Karpas-422 (cell line): ENCODE data around the gene PARVB. TPM values are rescaled to one million over a fixed set of nuclear protein-coding genes. Genes with fewer than 3 reads are reported as not detected.
A peak's percentile ranks its signal among the peaks of the same experiment; 100 is the strongest.

Experiments
- DNase-seq: peaks from one replicate; pipeline ENCODE4 v3.0.0-alpha.2; 2015
- H2AFZ ChIP-seq: fragments of 200-600 bp; sonication (generic); 2 replicates; pipeline ENCODE4 v1.6.1; 2014; ENCODE audit warnings: antibody characterized with exemption, low read length, mixed read lengths
- H3K27ac ChIP-seq: fragments of 200-600 bp; sonication (generic); 2 replicates; pipeline ENCODE4 v1.5.1; 2014; ENCODE audit warnings: mild to moderate bottlenecking, low read length, moderate library complexity
- H3K27me3 ChIP-seq: fragments of 200-600 bp; sonication (generic); 2 replicates; pipeline ENCODE4 v1.6.1; 2014; ENCODE audit warnings: low read length, mixed read lengths
- H3K36me3 ChIP-seq: fragments of 200-600 bp; sonication (generic); 2 replicates; pipeline ENCODE4 v1.6.1; 2014; ENCODE audit warnings: low read length, mixed read lengths; ENCODE audit not compliant: insufficient read depth
- H3K4me1 ChIP-seq: fragments of 200-600 bp; sonication (generic); 2 replicates; pipeline ENCODE4 v1.6.1; 2014; ENCODE audit warnings: mild to moderate bottlenecking, low read length, mixed read lengths
- H3K4me2 ChIP-seq: fragments of 200-600 bp; sonication (generic); 2 replicates; pipeline ENCODE4 v1.6.1; 2014; ENCODE audit warnings: low read length, low read depth, mild to moderate bottlenecking; ENCODE audit not compliant: poor library complexity, severe bottlenecking
- H3K4me3 ChIP-seq: fragments of 200-600 bp; sonication (generic); 2 replicates; pipeline ENCODE4 v1.5.1; 2014; ENCODE audit warnings: mild to moderate bottlenecking, antibody characterized with exemption, low read length, mixed read lengths
- H3K79me2 ChIP-seq: fragments of 200-600 bp; sonication (generic); 2 replicates; pipeline ENCODE4 v1.6.1; 2014; ENCODE audit warnings: mild to moderate bottlenecking, low read length, mixed read lengths
- H3K9ac ChIP-seq: fragments of 200-600 bp; sonication (generic); 2 replicates; pipeline ENCODE4 v1.6.0; 2014; ENCODE audit warnings: low read length
- H3K9me2 ChIP-seq: fragments of 200-600 bp; sonication (generic), shearing (Covaris generic); replicated peaks from 2 replicates; pipeline ENCODE4 v1.6.0; 2014; ENCODE audit warnings: mild to moderate bottlenecking, low read length, moderate library complexity; ENCODE audit not compliant: insufficient read depth
- H3K9me3 ChIP-seq: fragments of 300-700, 200-600 bp; sonication (generic); 2 replicates; pipeline ENCODE4 v1.6.1; 2014; ENCODE audit warnings: low read length, mixed read lengths
- H4K20me1 ChIP-seq: fragments of 200-600 bp; sonication (generic); 2 replicates; pipeline ENCODE4 v1.6.1; 2014; ENCODE audit warnings: mild to moderate bottlenecking, antibody characterized with exemption, low read length, low read depth; ENCODE audit not compliant: insufficient read depth
- total RNA-seq: library from RNA; depleted of rRNA; stranded (reverse); fragments of >200 nt; shearing (Covaris generic); gene quantifications from 2 replicates; pipeline ENCODE4 v1.2.3, GENCODE V29; 2014; ENCODE audit warnings: low replicate concordance; rRNA removed

PARVB gene, protein sequence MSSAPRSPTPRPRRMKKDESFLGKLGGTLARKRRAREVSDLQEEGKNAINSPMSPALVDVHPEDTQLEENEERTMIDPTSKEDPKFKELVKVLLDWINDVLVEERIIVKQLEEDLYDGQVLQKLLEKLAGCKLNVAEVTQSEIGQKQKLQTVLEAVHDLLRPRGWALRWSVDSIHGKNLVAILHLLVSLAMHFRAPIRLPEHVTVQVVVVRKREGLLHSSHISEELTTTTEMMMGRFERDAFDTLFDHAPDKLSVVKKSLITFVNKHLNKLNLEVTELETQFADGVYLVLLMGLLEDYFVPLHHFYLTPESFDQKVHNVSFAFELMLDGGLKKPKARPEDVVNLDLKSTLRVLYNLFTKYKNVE
- total RNA-seq = 24.9 and 32.6 TPM in 2 replicates

- Histone ChIP-seq H3K9ac (peak within 1 kb of the TSS; percentile 94), H3K4me3 (peak within 1 kb of the TSS; percentile 81), H3K4me1 (peaks cover 40% of the 10 kb centered on the region), H3K4me2 (peak within 1 kb of the TSS; percentile 97), H3K27ac (no peak within 1 kb of the TSS), H3K36me3 (no peaks in the 10 kb centered on the region), H3K27me3 (no peaks in the 10 kb centered on the region), H3K79me2 (no peaks in the 10 kb centered on the region), H4K20me1 (no peaks in the 10 kb centered on the region), H3K9me2 (no peaks in the 10 kb centered on the region), H2AFZ (peak within 1 kb of the TSS; percentile 96; the same call in 1 of the 2 replicates), H3K9me3 (no peaks in the 10 kb centered on the region)
- peak; percentile 60 for DNase-seq
These were observed at the start of gene PARVB for GRCh38 chr22:44024288-44024921. Gene PARVB, plus strand, starts transcription at chr22:44024302. Its CDS starts 38 bp downstream, at chr22:44024340.

DNA sequence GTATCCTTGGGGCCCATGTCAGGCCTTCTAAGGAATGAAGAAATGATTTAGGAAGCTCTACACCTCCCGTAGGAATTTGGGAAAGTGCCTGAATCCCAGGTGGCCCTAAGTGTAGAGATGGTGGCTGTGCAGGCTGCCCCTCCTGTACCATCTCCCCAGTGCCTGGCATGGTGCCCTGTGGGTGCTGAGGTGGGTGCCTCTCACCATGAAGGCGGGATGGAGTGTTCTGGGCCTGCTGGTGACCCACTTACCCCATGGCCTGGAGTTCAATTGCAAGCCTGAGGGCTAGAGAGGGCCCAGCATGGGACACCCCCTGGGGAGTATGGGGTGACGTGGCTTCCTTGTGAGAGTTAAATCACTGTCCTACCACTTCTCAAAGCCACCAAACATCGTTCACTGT lies 49.1 kb upstream of the PARVB start:
- no peak for DNase-seq
- no peaks in the 10 kb centered on the region for H3K9me3 ChIP-seq
- H3K27ac ChIP-seq = no peak overlapping the region
- H3K4me1 ChIP-seq = no peaks in the 10 kb centered on the region
- no peak overlapping the region for H2AFZ ChIP-seq
- H3K4me2 ChIP-seq = no peak overlapping the region
- H3K9ac ChIP-seq = no peak overlapping the region
- peaks cover 26% of the 10 kb centered on the region; the same call in 1 of the 2 replicates for H3K36me3 ChIP-seq
- no peaks in the 10 kb centered on the region for H3K79me2 ChIP-seq
- H3K9me2 ChIP-seq = no peaks in the 10 kb centered on the region
- H4K20me1 ChIP-seq = no peaks in the 10 kb centered on the region
- no peaks in the 10 kb centered on the region for H3K27me3 ChIP-seq
- no peak overlapping the region for H3K4me3 ChIP-seq

GRCh38 chr22:43976861-43977795 lies 47.0 kb upstream of the PARVB start:
- Histone ChIP-seq H2AFZ (no peak overlapping the region), H3K9me3 (no peaks in the 10 kb centered on the region), H3K36me3 (peaks cover 30% of the 10 kb centered on the region; the same call in 1 of the 2 replicates), H3K9ac (no peak overlapping the region), H3K4me3 (no peak overlapping the region), H4K20me1 (no peaks in the 10 kb centered on the region), H3K4me1 (no peaks in the 10 kb centered on the region), H3K27me3 (no peaks in the 10 kb centered on the region), H3K27ac (no peak overlapping the region), H3K4me2 (no peak overlapping the region), H3K9me2 (no peaks in the 10 kb centered on the region), H3K79me2 (no peaks in the 10 kb centered on the region)
- DNase-seq = no peak

DNA sequence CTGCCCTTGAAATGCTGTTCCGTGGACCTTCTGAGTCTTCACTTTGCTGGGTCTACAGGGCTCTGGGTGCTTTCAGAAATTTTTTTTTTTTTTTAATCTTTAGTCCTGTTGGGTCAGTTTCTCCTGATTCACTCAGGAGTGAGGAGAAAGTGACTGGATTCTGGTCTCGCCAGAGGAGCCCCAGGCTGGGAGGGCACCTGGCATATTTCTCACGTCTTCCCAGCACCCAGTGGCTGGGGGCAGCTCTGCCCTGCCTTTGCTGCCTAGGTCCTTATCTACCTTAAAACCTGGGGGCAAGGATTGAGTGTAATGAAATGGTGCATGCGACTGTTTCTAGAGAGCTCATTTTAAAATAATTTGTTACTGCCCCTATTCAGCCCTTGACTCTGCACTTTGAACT lies 45.5 kb upstream of the PARVB start:
- no peak for DNase-seq
- H2AFZ ChIP-seq = no peak overlapping the region
- H3K9me3 ChIP-seq = no peaks in the 10 kb centered on the region
- no peaks in the 10 kb centered on the region for H3K4me1 ChIP-seq
- H3K4me3 ChIP-seq = no peak overlapping the region
- H4K20me1 ChIP-seq = no peaks in the 10 kb centered on the region
- no peak overlapping the region for H3K27ac ChIP-seq
- H3K4me2 ChIP-seq = no peak overlapping the region
- H3K9ac ChIP-seq = no peak overlapping the region
- H3K79me2 ChIP-seq = no peaks in the 10 kb centered on the region
- peaks cover 20% of the 10 kb centered on the region; the same call in 1 of the 2 replicates for H3K36me3 ChIP-seq
- no peaks in the 10 kb centered on the region for H3K9me2 ChIP-seq
- H3K27me3 ChIP-seq = no peaks in the 10 kb centered on the region

- Histone ChIP-seq H3K9me3 (no peaks in the 10 kb centered on the region), H2AFZ (no peak overlapping the region), H3K4me1 (no peaks in the 10 kb centered on the region), H3K79me2 (no peaks in the 10 kb centered on the region), H3K27ac (no peak overlapping the region), H3K9ac (no peak overlapping the region), H3K4me3 (no peak overlapping the region), H3K4me2 (no peak overlapping the region), H3K27me3 (no peaks in the 10 kb centered on the region), H3K9me2 (no peaks in the 10 kb centered on the region), H3K36me3 (peaks cover 29% of the 10 kb centered on the region; the same call in 1 of the 2 replicates), H4K20me1 (no peaks in the 10 kb centered on the region)
- no peak for DNase-seq
These were observed 43.5 kb upstream of the PARVB start for GRCh38 chr22:43980579-43980978.

GRCh38 chr22:43980996-43981395 lies 43.1 kb upstream of the PARVB start:
- Histone ChIP-seq H3K9ac (no peak overlapping the region), H4K20me1 (no peaks in the 10 kb centered on the region), H3K36me3 (peaks cover 24% of the 10 kb centered on the region; the same call in 1 of the 2 replicates), H3K27ac (no peak overlapping the region), H3K9me2 (no peaks in the 10 kb centered on the region), H3K9me3 (no peaks in the 10 kb centered on the region), H3K4me2 (no peak overlapping the region), H2AFZ (no peak overlapping the region), H3K27me3 (no peaks in the 10 kb centered on the region), H3K79me2 (no peaks in the 10 kb centered on the region), H3K4me1 (no peaks in the 10 kb centered on the region), H3K4me3 (no peak overlapping the region)
- DNase-seq = no peak

GRCh38 chr22:43983808-43984207 lies 40.3 kb upstream of the PARVB start:
- H3K36me3 ChIP-seq = peaks cover 35% of the 10 kb centered on the region; the same call in 1 of the 2 replicates

More at GRCh38 chr22:43983808-43984207, 40.3 kb upstream of the PARVB start:
- Histone ChIP-seq H3K9me3 (no peaks in the 10 kb centered on the region), H3K4me2 (no peak overlapping the region), H3K79me2 (0 out of 2 replicates have a peak, but pooled peaks cover 2% of the 10 kb centered on the region), H3K9me2 (no peaks in the 10 kb centered on the region), H3K27ac (no peak overlapping the region), H3K9ac (no peak overlapping the region), H3K4me3 (no peak overlapping the region), H3K27me3 (no peaks in the 10 kb centered on the region), H2AFZ (no peak overlapping the region), H4K20me1 (no peaks in the 10 kb centered on the region), H3K4me1 (peaks cover 2% of the 10 kb centered on the region; the same call in 1 of the 2 replicates)
- DNase-seq = no peak
